Osteoblast (primary cell): ENCODE data around the gene RBBP8. TPM values are rescaled to one million over a fixed set of nuclear protein-coding genes. Genes with fewer than 3 reads are reported as not detected.

ENCODE experiments used
- DNase-seq: peaks from one replicate; pipeline ENCODE4 v3.0.0; 2011; ENCODE audit warnings: low spot score, mixed read lengths; ENCODE audit not compliant: insufficient read length; ENCODE audit errors: missing footprints
- H2AFZ ChIP-seq: 2 replicates; pipeline ENCODE4 v1.6.0; 2011; ENCODE audit warnings: mild to moderate bottlenecking, low read length
- H3K27ac ChIP-seq: 2 replicates; pipeline ENCODE4 v1.5.1; 2011; ENCODE audit warnings: mild to moderate bottlenecking, low read depth, low read length, moderate library complexity
- H3K27me3 ChIP-seq: 2 replicates; pipeline ENCODE4 v1.6.0; 2012; ENCODE audit warnings: mild to moderate bottlenecking, control low read depth, inconsistent platforms, low read length, moderate library complexity; ENCODE audit not compliant: insufficient read depth
- H3K36me3 ChIP-seq: 2 replicates; pipeline ENCODE4 v1.5.1; 2011; ENCODE audit warnings: mild to moderate bottlenecking, low read length, control low read depth, moderate library complexity; ENCODE audit not compliant: insufficient read depth
- H3K4me1 ChIP-seq: 2 replicates; pipeline ENCODE4 v1.5.1; 2011; ENCODE audit warnings: mild to moderate bottlenecking, low read length, control low read depth, moderate library complexity; ENCODE audit not compliant: insufficient read depth
- H3K4me2 ChIP-seq: 2 replicates; pipeline ENCODE4 v1.6.0; 2011; ENCODE audit warnings: mild to moderate bottlenecking, low read length; ENCODE audit not compliant: insufficient read depth
- H3K4me3 ChIP-seq: fragments of 200-600 bp; sonication (generic); 3 replicates; pipeline ENCODE4 v1.5.1; 2012; ENCODE audit warnings: mild to moderate bottlenecking, low read length, inconsistent platforms; ENCODE audit not compliant: insufficient read depth
- H3K79me2 ChIP-seq: 2 replicates; pipeline ENCODE4 v1.6.0; 2012; ENCODE audit warnings: mild to moderate bottlenecking, low read length, control low read depth, inconsistent platforms; ENCODE audit not compliant: insufficient read depth
- H3K9me3 ChIP-seq: 2 replicates; pipeline ENCODE4 v1.5.1; 2011; ENCODE audit warnings: low read depth, low read length, control low read depth
- H4K20me1 ChIP-seq: 2 replicates; pipeline ENCODE4 v1.6.0; 2012; ENCODE audit warnings: mild to moderate bottlenecking, low read length, control low read depth; ENCODE audit not compliant: insufficient read depth
- CTCF ChIP-seq: IDR thresholded peaks from 2 replicates; pipeline ENCODE4 v1.5.1; 2011; ENCODE audit warnings: mild to moderate bottlenecking, low read depth, low read length, moderate library complexity; ENCODE audit errors: extremely low read depth
- total RNA-seq: library from RNA; depleted of rRNA; stranded (reverse); fragments of >200 nt; gene quantifications from 2 replicates; pipeline ENCODE4 v1.2.3, GENCODE V29; 2012

Gene RBBP8
- total RNA-seq, 1 donor, result 40.2 TPM

GRCh38 chr18:22983175-22983574 lies 50.0 kb downstream of the RBBP8 start:
- H3K4me1 ChIP-seq, result peaks cover 8% of the 10 kb centered on the region
- H3K79me2 ChIP-seq, result no peaks in the 10 kb centered on the region
- peak; percentile 43 for DNase-seq
- H3K27ac ChIP-seq, result no peak overlapping the region
- no peak overlapping the region for H2AFZ ChIP-seq
- H3K9me3 ChIP-seq, result no peaks in the 10 kb centered on the region
- peak; percentile 60 for TF ChIP-seq CTCF
- H3K4me3 ChIP-seq, result no peak overlapping the region
- H3K27me3 ChIP-seq, result no peaks in the 10 kb centered on the region
- no peak overlapping the region for H3K4me2 ChIP-seq
- peaks cover 5% of the 10 kb centered on the region for H3K36me3 ChIP-seq
- no peaks in the 10 kb centered on the region for H4K20me1 ChIP-seq

- H3K36me3 ChIP-seq, result peaks cover 8% of the 10 kb centered on the region
- no peaks in the 10 kb centered on the region for H3K9me3 ChIP-seq
- H3K79me2 ChIP-seq, result no peaks in the 10 kb centered on the region
- H3K27me3 ChIP-seq, result no peaks in the 10 kb centered on the region
- DNase-seq, result peak; percentile 65
- no peaks in the 10 kb centered on the region for H3K4me1 ChIP-seq
- H3K4me3 ChIP-seq, result no peak overlapping the region
- H2AFZ ChIP-seq, result no peak overlapping the region
- H3K27ac ChIP-seq, result no peak overlapping the region
- H4K20me1 ChIP-seq, result no peaks in the 10 kb centered on the region
- H3K4me2 ChIP-seq, result no peak overlapping the region
- no peak for TF ChIP-seq CTCF
Observed at GRCh38 chr18:22985250-22985649, 52.1 kb downstream of the RBBP8 start.

GRCh38 chr18:22987547-22988189 lies 54.5 kb downstream of the RBBP8 start:
- Histone ChIP-seq H3K4me1 (no peaks in the 10 kb centered on the region), H3K4me2 (no peak overlapping the region), H3K27ac (no peak overlapping the region), H3K9me3 (no peaks in the 10 kb centered on the region), H3K36me3 (peaks cover 3% of the 10 kb centered on the region), H3K27me3 (no peaks in the 10 kb centered on the region), H2AFZ (no peak overlapping the region), H4K20me1 (no peaks in the 10 kb centered on the region), H3K4me3 (no peak overlapping the region), H3K79me2 (no peaks in the 10 kb centered on the region)
- peak; percentile 39 for DNase-seq
- no peak for TF ChIP-seq CTCF

- Histone ChIP-seq H3K27ac (no peak overlapping the region), H3K36me3 (peaks cover 7% of the 10 kb centered on the region)
- no peak for DNase-seq
Observed at GRCh38 chr18:22988208-22988607, 55.1 kb downstream of the RBBP8 start.

More at GRCh38 chr18:22988208-22988607, 55.1 kb downstream of the RBBP8 start:
- Histone ChIP-seq H3K9me3 (no peaks in the 10 kb centered on the region), H3K4me3 (no peak overlapping the region), H3K4me2 (no peak overlapping the region), H3K27me3 (no peaks in the 10 kb centered on the region), H3K79me2 (no peaks in the 10 kb centered on the region), H2AFZ (no peak overlapping the region), H4K20me1 (no peaks in the 10 kb centered on the region), H3K4me1 (no peaks in the 10 kb centered on the region)
- no peak for TF ChIP-seq CTCF
